WTC11 (cell line): Measurements from ENCODE around the gene OMA1. TPM values are rescaled to one million over a fixed set of nuclear protein-coding genes. Genes with fewer than 3 reads are reported as not detected.
A peak's percentile ranks its signal among the peaks of the same experiment; 100 is the strongest.

Experiments used
- ATAC-seq: fragments of 200-7000 bp; cut with Tn5 transposase; 2 replicates; pipeline ENCODE4 v1.10.0; 2021; ENCODE audit warnings: mild to moderate bottlenecking, moderate library complexity
- CTCF ChIA-PET: fragments of 300-600 bp; sonication (Branson Sonifier 250); formaldehyde crosslinking; loops from one replicate; lab custom pipeline; 2021; ENCODE audit warnings: antibody characterized with exemption; lab: Charles Lee
- POLR2A ChIA-PET: fragments of 350-600 bp; sonication (Branson Sonifier 250); formaldehyde crosslinking; loops from one replicate; lab custom pipeline; 2021; ENCODE audit warnings: antibody characterized with exemption; lab: Charles Lee
- DNase-seq: peaks from one replicate; pipeline ENCODE4 v3.0.0; 2021; ENCODE audit warnings: low spot score
- H3K27ac Mint-ChIP-seq: 2 replicates; pipeline ENCODE4 v1.8.0; 2021; ENCODE audit warnings: mixed read lengths
- H3K27me3 Mint-ChIP-seq: 2 replicates; pipeline ENCODE4 v1.8.0; 2021; ENCODE audit warnings: low read depth, mild to moderate bottlenecking, moderate library complexity, mixed read lengths
- H3K36me3 Mint-ChIP-seq: 2 replicates; pipeline ENCODE4 v1.8.0; 2021; ENCODE audit warnings: mixed read lengths
- H3K4me1 Mint-ChIP-seq: 2 replicates; pipeline ENCODE4 v1.8.0; 2022; ENCODE audit warnings: mixed read lengths
- H3K4me3 Mint-ChIP-seq: 2 replicates; pipeline ENCODE4 v1.8.0; 2021; ENCODE audit warnings: mild to moderate bottlenecking, moderate library complexity, mixed read lengths
- H3K9me3 Mint-ChIP-seq: 2 replicates; pipeline ENCODE4 v1.8.0; 2021; ENCODE audit warnings: mixed read lengths
- ESRRA ChIP-seq: sonication (generic); formaldehyde crosslinking; IDR thresholded peaks from 2 replicates; pipeline ENCODE4 v1.8.1; 2022; ENCODE audit warnings: mild to moderate bottlenecking, missing genetic modification reagents, borderline replicate concordance
- ETV6 ChIP-seq: sonication (generic); formaldehyde crosslinking; IDR thresholded peaks from 2 replicates; pipeline ENCODE4 v1.8.1; 2022; ENCODE audit warnings: mild to moderate bottlenecking, missing genetic modification reagents
- IRF2 ChIP-seq: sonication (generic); formaldehyde crosslinking; IDR thresholded peaks from 2 replicates; pipeline ENCODE4 v1.8.0; 2022; ENCODE audit warnings: low read depth, missing genetic modification reagents, borderline replicate concordance
- MYBL2 ChIP-seq: sonication (generic); formaldehyde crosslinking; IDR thresholded peaks from 2 replicates; pipeline ENCODE4 v1.8.1; 2023; ENCODE audit warnings: mild to moderate bottlenecking, moderate library complexity, missing genetic modification reagents
- NFATC4 ChIP-seq: fragments of 250-450 bp; sonication (Bioruptor Pico); IDR thresholded peaks from 2 replicates; pipeline ENCODE4 v1.9.0; 2021; ENCODE audit warnings: mild to moderate bottlenecking
- NFE2L1 ChIP-seq: sonication (generic); formaldehyde crosslinking; IDR thresholded peaks from 2 replicates; pipeline ENCODE4 v1.8.1; 2023; ENCODE audit warnings: missing genetic modification reagents
- NR2C2 ChIP-seq: sonication (generic); formaldehyde crosslinking; IDR thresholded peaks from 2 replicates; pipeline ENCODE4 v1.8.0; 2022; ENCODE audit warnings: mild to moderate bottlenecking, missing genetic modification reagents
- NR3C1 ChIP-seq: sonication (generic); formaldehyde crosslinking; conservative IDR thresholded peaks from 2 replicates; pipeline ENCODE4 v1.8.1; 2023; ENCODE audit warnings: low read depth, mild to moderate bottlenecking, missing genetic modification reagents
- PRRX2 ChIP-seq: fragments of 250-450 bp; sonication (Bioruptor Pico); IDR thresholded peaks from 2 replicates; pipeline ENCODE4 v1.8.0; 2021; ENCODE audit warnings: mild to moderate bottlenecking
- TP53 ChIP-seq: sonication (generic); formaldehyde crosslinking; IDR thresholded peaks from 2 replicates; pipeline ENCODE4 v1.8.1; 2023; ENCODE audit warnings: mild to moderate bottlenecking, missing genetic modification reagents
- ZNF232 ChIP-seq: sonication (generic); formaldehyde crosslinking; IDR thresholded peaks from 2 replicates; pipeline ENCODE4 v1.8.0; 2022; ENCODE audit warnings: mild to moderate bottlenecking, missing genetic modification reagents
- ZNF396 ChIP-seq: fragments of 250-450 bp; sonication (Bioruptor Pico); IDR thresholded peaks from 2 replicates; pipeline ENCODE4 v1.8.0; 2021; ENCODE audit warnings: mild to moderate bottlenecking, moderate library complexity, borderline replicate concordance
- ZNF671 ChIP-seq: fragments of 250-450 bp; sonication (Bioruptor Pico); IDR thresholded peaks from 2 replicates; pipeline ENCODE4 v1.8.0; 2021; ENCODE audit warnings: mild to moderate bottlenecking
- total RNA-seq: library from RNA; stranded (reverse); gene quantifications from 3 replicates; pipeline ENCODE4 v1.2.3, GENCODE V29; 2021
- TF ChIP-seq, protein P1 (sequence below): sonication (generic); formaldehyde crosslinking; IDR thresholded peaks from 2 replicates; pipeline ENCODE4 v1.8.0; 2022; ENCODE audit warnings: mild to moderate bottlenecking, missing genetic modification reagents
- TF ChIP-seq, protein P2 (sequence below): sonication (generic); formaldehyde crosslinking; IDR thresholded peaks from 2 replicates; pipeline ENCODE4 v1.8.0; 2023; ENCODE audit warnings: missing genetic modification reagents
- TF ChIP-seq, protein P3 (sequence below): sonication (generic); formaldehyde crosslinking; IDR thresholded peaks from 2 replicates; pipeline ENCODE4 v1.8.1; 2022; ENCODE audit warnings: low read depth, missing genetic modification reagents, borderline replicate concordance
- TF ChIP-seq, protein P4 (sequence below): fragments of 250-450 bp; sonication (Bioruptor Pico); IDR thresholded peaks from 2 replicates; pipeline ENCODE4 v1.9.0; 2021; ENCODE audit warnings: mild to moderate bottlenecking
- TF ChIP-seq, protein P5 (sequence below): sonication (generic); formaldehyde crosslinking; IDR thresholded peaks from 2 replicates; pipeline ENCODE4 v1.8.1; 2022; ENCODE audit warnings: low read depth, mild to moderate bottlenecking, moderate library complexity, missing genetic modification reagents, borderline replicate concordance
- TF ChIP-seq, protein P6 (sequence below): sonication (generic); formaldehyde crosslinking; IDR thresholded peaks from 2 replicates; pipeline ENCODE4 v1.8.0; 2022; ENCODE audit warnings: mild to moderate bottlenecking, missing genetic modification reagents
- TF ChIP-seq, protein P7 (sequence below): sonication (generic); formaldehyde crosslinking; IDR thresholded peaks from 2 replicates; pipeline ENCODE4 v1.8.0; 2022; ENCODE audit warnings: mild to moderate bottlenecking, missing genetic modification reagents

The OMA1 gene
- total RNA-seq, 1 experiment from 2014 or later, result 10.5 TPM

DNA sequence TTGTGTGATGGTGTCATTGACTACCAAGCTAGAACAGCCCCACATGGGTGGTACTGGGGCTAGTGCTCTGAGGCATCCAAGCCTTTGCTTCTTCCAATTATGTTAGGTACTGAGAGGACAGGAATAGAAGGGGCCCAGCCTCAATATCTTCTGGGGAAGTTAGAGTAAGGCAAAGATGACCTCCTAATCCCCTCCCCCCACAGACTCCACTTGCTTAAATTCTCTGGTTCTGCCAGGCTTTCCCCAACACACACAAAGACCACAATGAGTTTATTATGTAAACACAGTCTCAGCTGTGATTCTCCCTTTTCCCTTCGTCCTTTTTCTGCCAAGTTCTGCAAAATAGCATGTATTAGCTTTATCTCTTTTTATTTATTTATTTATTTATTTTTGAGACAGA, 33.7 kb upstream of the OMA1 start (continued):
- TF ChIP-seq, protein P1, sequence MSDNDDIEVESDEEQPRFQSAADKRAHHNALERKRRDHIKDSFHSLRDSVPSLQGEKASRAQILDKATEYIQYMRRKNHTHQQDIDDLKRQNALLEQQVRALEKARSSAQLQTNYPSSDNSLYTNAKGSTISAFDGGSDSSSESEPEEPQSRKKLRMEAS (CRISPR knock-in tag), result no peak
- no peak for TF ChIP-seq ZNF396 (CRISPR knock-in tag)
- TF ChIP-seq, protein P2, sequence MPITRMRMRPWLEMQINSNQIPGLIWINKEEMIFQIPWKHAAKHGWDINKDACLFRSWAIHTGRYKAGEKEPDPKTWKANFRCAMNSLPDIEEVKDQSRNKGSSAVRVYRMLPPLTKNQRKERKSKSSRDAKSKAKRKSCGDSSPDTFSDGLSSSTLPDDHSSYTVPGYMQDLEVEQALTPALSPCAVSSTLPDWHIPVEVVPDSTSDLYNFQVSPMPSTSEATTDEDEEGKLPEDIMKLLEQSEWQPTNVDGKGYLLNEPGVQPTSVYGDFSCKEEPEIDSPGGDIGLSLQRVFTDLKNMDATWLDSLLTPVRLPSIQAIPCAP (CRISPR knock-in tag), result no peak

DNA sequence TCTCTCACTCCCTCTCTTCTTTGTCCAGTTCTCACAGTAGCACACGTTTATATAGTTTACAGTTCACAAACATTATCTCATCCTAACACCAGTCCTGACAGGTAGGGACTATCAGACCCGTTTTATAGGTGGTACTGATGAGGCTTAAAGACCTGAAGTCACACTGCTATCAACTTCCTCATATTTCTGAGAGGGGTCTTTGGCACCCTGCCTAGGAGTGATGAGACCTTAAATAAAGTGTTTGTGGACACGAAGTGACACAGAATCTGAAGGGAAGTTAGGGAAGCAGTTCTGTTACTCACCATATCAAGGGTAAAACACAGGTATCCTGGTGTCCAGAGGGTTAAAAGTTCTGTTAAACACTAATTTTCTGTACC, 31.1 kb upstream of the OMA1 start:
- peaks cover 65% of the 10 kb centered on the region for H3K27me3 Mint-ChIP-seq
- H3K27ac Mint-ChIP-seq, result no peak overlapping the region
- H3K9me3 Mint-ChIP-seq, result no peaks in the 10 kb centered on the region
- H3K36me3 Mint-ChIP-seq, result peaks cover 5% of the 10 kb centered on the region
- H3K4me3 Mint-ChIP-seq, result peak overlapping the region; percentile 60
- ATAC-seq (no peak), DNase-seq (no peak)
- POLR2A ChIA-PET, result interaction anchor here (0.6 kb wide), 1 partner anchor 25 kb away, joined by 4 read pairs; no protein-coding TSS in a partner anchor
- H3K4me1 Mint-ChIP-seq, result peaks cover 28% of the 10 kb centered on the region
- CTCF ChIA-PET, result no interaction called here
- TF ChIP-seq, protein P3, sequence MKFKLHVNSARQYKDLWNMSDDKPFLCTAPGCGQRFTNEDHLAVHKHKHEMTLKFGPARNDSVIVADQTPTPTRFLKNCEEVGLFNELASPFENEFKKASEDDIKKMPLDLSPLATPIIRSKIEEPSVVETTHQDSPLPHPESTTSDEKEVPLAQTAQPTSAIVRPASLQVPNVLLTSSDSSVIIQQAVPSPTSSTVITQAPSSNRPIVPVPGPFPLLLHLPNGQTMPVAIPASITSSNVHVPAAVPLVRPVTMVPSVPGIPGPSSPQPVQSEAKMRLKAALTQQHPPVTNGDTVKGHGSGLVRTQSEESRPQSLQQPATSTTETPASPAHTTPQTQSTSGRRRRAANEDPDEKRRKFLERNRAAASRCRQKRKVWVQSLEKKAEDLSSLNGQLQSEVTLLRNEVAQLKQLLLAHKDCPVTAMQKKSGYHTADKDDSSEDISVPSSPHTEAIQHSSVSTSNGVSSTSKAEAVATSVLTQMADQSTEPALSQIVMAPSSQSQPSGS (CRISPR knock-in tag), result no peak
- TF ChIP-seq NR3C1 (CRISPR knock-in tag), result no peak
- no peak for TF ChIP-seq NFATC4 (CRISPR knock-in tag)
- no peak for TF ChIP-seq PRRX2 (CRISPR knock-in tag)
- TF ChIP-seq IRF2, result no peak

DNA sequence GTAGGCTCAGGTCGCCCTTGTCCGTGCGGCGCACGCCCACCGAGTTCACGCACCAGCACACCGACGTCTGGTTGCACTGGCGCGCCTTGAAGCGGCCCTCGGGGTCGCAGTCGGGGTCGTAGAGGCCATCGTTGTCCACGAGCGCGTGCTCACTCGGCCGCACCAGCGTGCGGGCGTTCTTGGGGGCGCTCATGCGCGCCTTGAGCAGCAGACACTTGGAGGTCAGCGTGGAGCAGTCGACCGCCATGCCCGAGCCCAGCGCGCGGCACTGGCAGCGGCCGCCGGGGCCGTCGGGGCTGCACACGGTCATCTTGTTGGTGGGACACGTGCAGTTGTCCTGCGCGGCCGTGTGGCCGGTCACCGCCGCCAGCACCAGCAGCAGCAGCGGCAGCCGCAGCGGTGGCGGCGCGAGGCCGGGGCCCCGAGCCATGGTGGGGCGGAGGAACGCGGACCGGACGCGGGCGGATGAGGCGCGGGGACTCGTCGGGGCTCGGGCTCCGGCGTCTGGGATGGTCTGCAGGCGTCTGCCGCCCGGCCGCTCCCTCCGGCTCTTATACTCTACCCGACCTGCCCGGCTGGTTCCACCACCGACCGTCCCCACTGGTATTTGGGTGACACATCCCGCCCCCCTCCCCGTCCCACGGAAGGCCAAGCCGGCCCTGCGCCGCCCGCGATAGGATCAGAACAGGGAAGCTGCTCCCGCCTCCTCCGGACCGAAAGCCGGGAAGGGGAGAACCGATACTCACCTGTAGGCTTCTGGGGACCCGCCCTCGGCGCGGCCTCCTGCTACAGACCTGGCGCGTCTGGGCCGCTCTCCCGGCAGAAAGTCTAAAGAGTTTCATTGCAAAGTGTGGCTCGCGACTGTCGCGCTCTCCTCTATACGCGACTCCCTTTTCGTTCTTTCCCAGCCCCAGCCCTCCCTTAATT, 30.5 kb upstream of the OMA1 start, which contains the start of gene TACSTD2:
Gene TACSTD2, minus strand, starts transcription at position 526 of the 927 bp plus-strand sequence. Its CDS starts 96 bp downstream, at position 430.
- ChIA-PET POLR2A (interaction anchor here (0.6 kb wide), 1 partner anchor 24 kb away, joined by 4 read pairs; no protein-coding TSS in a partner anchor), CTCF (interaction anchor here (0.5 kb wide), 1 partner anchor 1200 kb away, joined by 3 read pairs; no protein-coding TSS in a partner anchor)
- H3K27ac Mint-ChIP-seq, result no peak within 1 kb of the TSS
- H3K4me1 Mint-ChIP-seq, result peaks cover 31% of the 10 kb centered on the region
- H3K36me3 Mint-ChIP-seq, result peaks cover 5% of the 10 kb centered on the region
- peaks cover 65% of the 10 kb centered on the region for H3K27me3 Mint-ChIP-seq
- H3K4me3 Mint-ChIP-seq, result peak within 1 kb of the TSS; percentile 65
- no peaks in the 10 kb centered on the region for H3K9me3 Mint-ChIP-seq
- DNase-seq, result peak; percentile 83
- peak; percentile 89 for ATAC-seq
- TF ChIP-seq ZNF671, result no peak
- TF ChIP-seq, protein P4, sequence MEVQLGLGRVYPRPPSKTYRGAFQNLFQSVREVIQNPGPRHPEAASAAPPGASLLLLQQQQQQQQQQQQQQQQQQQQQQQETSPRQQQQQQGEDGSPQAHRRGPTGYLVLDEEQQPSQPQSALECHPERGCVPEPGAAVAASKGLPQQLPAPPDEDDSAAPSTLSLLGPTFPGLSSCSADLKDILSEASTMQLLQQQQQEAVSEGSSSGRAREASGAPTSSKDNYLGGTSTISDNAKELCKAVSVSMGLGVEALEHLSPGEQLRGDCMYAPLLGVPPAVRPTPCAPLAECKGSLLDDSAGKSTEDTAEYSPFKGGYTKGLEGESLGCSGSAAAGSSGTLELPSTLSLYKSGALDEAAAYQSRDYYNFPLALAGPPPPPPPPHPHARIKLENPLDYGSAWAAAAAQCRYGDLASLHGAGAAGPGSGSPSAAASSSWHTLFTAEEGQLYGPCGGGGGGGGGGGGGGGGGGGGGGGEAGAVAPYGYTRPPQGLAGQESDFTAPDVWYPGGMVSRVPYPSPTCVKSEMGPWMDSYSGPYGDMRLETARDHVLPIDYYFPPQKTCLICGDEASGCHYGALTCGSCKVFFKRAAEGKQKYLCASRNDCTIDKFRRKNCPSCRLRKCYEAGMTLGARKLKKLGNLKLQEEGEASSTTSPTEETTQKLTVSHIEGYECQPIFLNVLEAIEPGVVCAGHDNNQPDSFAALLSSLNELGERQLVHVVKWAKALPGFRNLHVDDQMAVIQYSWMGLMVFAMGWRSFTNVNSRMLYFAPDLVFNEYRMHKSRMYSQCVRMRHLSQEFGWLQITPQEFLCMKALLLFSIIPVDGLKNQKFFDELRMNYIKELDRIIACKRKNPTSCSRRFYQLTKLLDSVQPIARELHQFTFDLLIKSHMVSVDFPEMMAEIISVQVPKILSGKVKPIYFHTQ (CRISPR knock-in tag), result no peak
- TF ChIP-seq, protein P5, sequence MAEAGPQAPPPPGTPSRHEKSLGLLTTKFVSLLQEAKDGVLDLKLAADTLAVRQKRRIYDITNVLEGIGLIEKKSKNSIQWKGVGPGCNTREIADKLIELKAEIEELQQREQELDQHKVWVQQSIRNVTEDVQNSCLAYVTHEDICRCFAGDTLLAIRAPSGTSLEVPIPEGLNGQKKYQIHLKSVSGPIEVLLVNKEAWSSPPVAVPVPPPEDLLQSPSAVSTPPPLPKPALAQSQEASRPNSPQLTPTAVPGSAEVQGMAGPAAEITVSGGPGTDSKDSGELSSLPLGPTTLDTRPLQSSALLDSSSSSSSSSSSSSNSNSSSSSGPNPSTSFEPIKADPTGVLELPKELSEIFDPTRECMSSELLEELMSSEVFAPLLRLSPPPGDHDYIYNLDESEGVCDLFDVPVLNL (CRISPR knock-in tag), result peak; percentile 88
- TF ChIP-seq, protein P6, sequence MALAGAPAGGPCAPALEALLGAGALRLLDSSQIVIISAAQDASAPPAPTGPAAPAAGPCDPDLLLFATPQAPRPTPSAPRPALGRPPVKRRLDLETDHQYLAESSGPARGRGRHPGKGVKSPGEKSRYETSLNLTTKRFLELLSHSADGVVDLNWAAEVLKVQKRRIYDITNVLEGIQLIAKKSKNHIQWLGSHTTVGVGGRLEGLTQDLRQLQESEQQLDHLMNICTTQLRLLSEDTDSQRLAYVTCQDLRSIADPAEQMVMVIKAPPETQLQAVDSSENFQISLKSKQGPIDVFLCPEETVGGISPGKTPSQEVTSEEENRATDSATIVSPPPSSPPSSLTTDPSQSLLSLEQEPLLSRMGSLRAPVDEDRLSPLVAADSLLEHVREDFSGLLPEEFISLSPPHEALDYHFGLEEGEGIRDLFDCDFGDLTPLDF (CRISPR knock-in tag), result peak; percentile 97
- TF ChIP-seq, protein P7, sequence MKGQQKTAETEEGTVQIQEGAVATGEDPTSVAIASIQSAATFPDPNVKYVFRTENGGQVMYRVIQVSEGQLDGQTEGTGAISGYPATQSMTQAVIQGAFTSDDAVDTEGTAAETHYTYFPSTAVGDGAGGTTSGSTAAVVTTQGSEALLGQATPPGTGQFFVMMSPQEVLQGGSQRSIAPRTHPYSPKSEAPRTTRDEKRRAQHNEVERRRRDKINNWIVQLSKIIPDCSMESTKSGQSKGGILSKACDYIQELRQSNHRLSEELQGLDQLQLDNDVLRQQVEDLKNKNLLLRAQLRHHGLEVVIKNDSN (CRISPR knock-in tag), result peak; percentile 76
- TF ChIP-seq, protein P2 (CRISPR knock-in tag), result peak; percentile 97
- TF ChIP-seq NFE2L1 (CRISPR knock-in tag), result peak; percentile 94
- peak; percentile 98 for TF ChIP-seq TP53 (CRISPR knock-in tag)
- peak; percentile 97 for TF ChIP-seq ESRRA (CRISPR knock-in tag)
- TF ChIP-seq ZNF232, result peak; percentile 97
- TF ChIP-seq, protein P1 (CRISPR knock-in tag), result peak; percentile 99
- TF ChIP-seq NR2C2 (CRISPR knock-in tag), result peak; percentile 86
- TF ChIP-seq ETV6 (CRISPR knock-in tag), result peak; percentile 98
- TF ChIP-seq MYBL2 (CRISPR knock-in tag), result peak; percentile 97
